ENCODE data around the gene FGF13.
A peak's percentile ranks its signal among the peaks of the same experiment; 100 is the strongest.

The FGF13 gene

GRCh38 chrX:138711399-138712347 is at the start of gene FGF13:
Gene FGF13, minus strand, starts transcription at chrX:138711717. Its CDS starts 714 bp downstream, at chrX:138711003.
- no peak for DNase-seq

GRCh38 chrX:138759217-138759943 is 47.9 kb upstream of the FGF13 start:
- DNase-seq, result no peak

GRCh38 chrX:138756234-138756633 is 44.7 kb upstream of the FGF13 start:
- DNase-seq, result peak; percentile 46

- peak; percentile 2 for DNase-seq
Observed at GRCh38 chrX:138754861-138755260, 43.3 kb upstream of the FGF13 start.

GRCh38 chrX:138748480-138748879 is 37.0 kb upstream of the FGF13 start:
- peak; percentile 2 for DNase-seq

- DNase-seq, result peak; percentile 10
Observed at GRCh38 chrX:138745196-138745595, 33.7 kb upstream of the FGF13 start.

- no peak for DNase-seq
Observed at GRCh38 chrX:138742217-138742616, 30.7 kb upstream of the FGF13 start.

- no peak for DNase-seq
Observed at GRCh38 chrX:138740341-138740740, 28.8 kb upstream of the FGF13 start.

GRCh38 chrX:138723301-138723700 is 11.8 kb upstream of the FGF13 start:
- no peak for DNase-seq

- DNase-seq, result no peak
Observed at GRCh38 chrX:138719396-138719795, 7.9 kb upstream of the FGF13 start.

- DNase-seq, result no peak
Observed at GRCh38 chrX:138718941-138719340, 7.4 kb upstream of the FGF13 start.

GRCh38 chrX:138710866-138711341 is 613 bp downstream of the FGF13 start:
- no peak for DNase-seq

- DNase-seq, result no peak
Observed at GRCh38 chrX:138709886-138710791, 1.4 kb downstream of the FGF13 start.

- no peak for DNase-seq
Observed at GRCh38 chrX:138708268-138708667, 3.2 kb downstream of the FGF13 start.

GRCh38 chrX:138704596-138704995 is 6.9 kb downstream of the FGF13 start:
- DNase-seq, result no peak

GRCh38 chrX:138704101-138704500 is 7.4 kb downstream of the FGF13 start:
- no peak for DNase-seq

GRCh38 chrX:138692591-138692990 is 18.9 kb downstream of the FGF13 start:
- DNase-seq, result no peak

- no peak for DNase-seq
Observed at GRCh38 chrX:138691186-138691585, 20.3 kb downstream of the FGF13 start.

GRCh38 chrX:138690591-138690990 is 20.9 kb downstream of the FGF13 start:
- no peak for DNase-seq

GRCh38 chrX:138683600-138683999 is 27.9 kb downstream of the FGF13 start:
- no peak for DNase-seq

- no peak for DNase-seq
Observed at GRCh38 chrX:138669693-138670092, 41.8 kb downstream of the FGF13 start.

- no peak for DNase-seq
Observed at GRCh38 chrX:138664466-138664865, 47.1 kb downstream of the FGF13 start.

- no peak for DNase-seq
Observed at GRCh38 chrX:138664016-138664415, 47.5 kb downstream of the FGF13 start.

Measured in HCEC 1CT (cell line).